Nephron (organoid): ENCODE results near the gene A2M.

Experiments used
- H3K27ac Mint-ChIP-seq, 3 experiments: 2 replicates each; pipeline ENCODE4 v1.8.0; 2020; ENCODE audit warnings: mixed read lengths in 3 of 3, mild to moderate bottlenecking in 2 of 3, moderate library complexity in 1 of 3
- H3K27me3 Mint-ChIP-seq: 2 replicates; pipeline ENCODE4 v1.8.0; 2021; ENCODE audit warnings: low read depth, mild to moderate bottlenecking, moderate library complexity, mixed read lengths
- H3K36me3 Mint-ChIP-seq: 2 replicates; pipeline ENCODE4 v1.8.0; 2020; ENCODE audit warnings: low read depth, mixed read lengths
- H3K4me1 Mint-ChIP-seq: 2 replicates; pipeline ENCODE4 v1.8.0; 2020; ENCODE audit warnings: mixed read lengths
- H3K4me3 Mint-ChIP-seq, 3 experiments: 2 replicates each; pipeline ENCODE4 v1.8.0; 2020; ENCODE audit warnings: mild to moderate bottlenecking in 3 of 3, mixed read lengths in 3 of 3, moderate library complexity in 2 of 3
- H3K9me3 Mint-ChIP-seq: 2 replicates; pipeline ENCODE4 v1.8.0; 2020; ENCODE audit warnings: mixed read lengths
- TF ChIP-seq, protein P1 (sequence below), 3 experiments: fragments of 200-600 bp; sonication (generic); IDR thresholded peaks; one replicate each; pipeline ENCODE4 v1.5.0; 2021; ENCODE audit warnings: antibody characterized with exemption in 3 of 3; ENCODE audit not compliant: unreplicated experiment in 3 of 3

A2M gene

GRCh38 chr12:9077152-9078031 lies 38.3 kb downstream of the A2M start:
- Mint-ChIP-seq H3K27ac (no peak overlapping the region), H3K4me1 (no peaks in the 10 kb centered on the region), H3K36me3 (peaks cover 8% of the 10 kb centered on the region), H3K4me3 (no peak overlapping the region), H3K27me3 (peaks cover 4% of the 10 kb centered on the region), H3K9me3 (peaks cover 8% of the 10 kb centered on the region)
- TF ChIP-seq, protein P1, sequence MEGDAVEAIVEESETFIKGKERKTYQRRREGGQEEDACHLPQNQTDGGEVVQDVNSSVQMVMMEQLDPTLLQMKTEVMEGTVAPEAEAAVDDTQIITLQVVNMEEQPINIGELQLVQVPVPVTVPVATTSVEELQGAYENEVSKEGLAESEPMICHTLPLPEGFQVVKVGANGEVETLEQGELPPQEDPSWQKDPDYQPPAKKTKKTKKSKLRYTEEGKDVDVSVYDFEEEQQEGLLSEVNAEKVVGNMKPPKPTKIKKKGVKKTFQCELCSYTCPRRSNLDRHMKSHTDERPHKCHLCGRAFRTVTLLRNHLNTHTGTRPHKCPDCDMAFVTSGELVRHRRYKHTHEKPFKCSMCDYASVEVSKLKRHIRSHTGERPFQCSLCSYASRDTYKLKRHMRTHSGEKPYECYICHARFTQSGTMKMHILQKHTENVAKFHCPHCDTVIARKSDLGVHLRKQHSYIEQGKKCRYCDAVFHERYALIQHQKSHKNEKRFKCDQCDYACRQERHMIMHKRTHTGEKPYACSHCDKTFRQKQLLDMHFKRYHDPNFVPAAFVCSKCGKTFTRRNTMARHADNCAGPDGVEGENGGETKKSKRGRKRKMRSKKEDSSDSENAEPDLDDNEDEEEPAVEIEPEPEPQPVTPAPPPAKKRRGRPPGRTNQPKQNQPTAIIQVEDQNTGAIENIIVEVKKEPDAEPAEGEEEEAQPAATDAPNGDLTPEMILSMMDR (IDR thresholded peaks at IDR 0.05; ENCODE audit: unreplicated experiment in 3 of 3): no peak

GRCh38 chr12:9076733-9077132 lies 39.0 kb downstream of the A2M start:
- TF ChIP-seq, protein P1 (IDR thresholded peaks at IDR 0.05; ENCODE audit: unreplicated experiment in 3 of 3): no peak

GRCh38 chr12:9075138-9075535 lies 40.6 kb downstream of the A2M start:
- no peaks in the 10 kb centered on the region for H3K36me3 Mint-ChIP-seq
- H3K27me3 Mint-ChIP-seq: peaks cover 4% of the 10 kb centered on the region
- H3K4me3 Mint-ChIP-seq: no peak overlapping the region
- H3K4me1 Mint-ChIP-seq: no peaks in the 10 kb centered on the region
- H3K9me3 Mint-ChIP-seq: no peaks in the 10 kb centered on the region
- TF ChIP-seq, protein P1 (IDR thresholded peaks at IDR 0.05; ENCODE audit: unreplicated experiment in 3 of 3): no peak
- no peak overlapping the region for H3K27ac Mint-ChIP-seq

More at GRCh38 chr12:9076733-9077132, 39.0 kb downstream of the A2M start:
- no peak overlapping the region for H3K27ac Mint-ChIP-seq
- no peak overlapping the region for H3K4me3 Mint-ChIP-seq
- H3K36me3 Mint-ChIP-seq: peaks cover 4% of the 10 kb centered on the region
- H3K27me3 Mint-ChIP-seq: peaks cover 4% of the 10 kb centered on the region
- no peaks in the 10 kb centered on the region for H3K4me1 Mint-ChIP-seq
- H3K9me3 Mint-ChIP-seq: peaks cover 4% of the 10 kb centered on the region

- no peak overlapping the region for H3K4me3 Mint-ChIP-seq
- no peaks in the 10 kb centered on the region for H3K9me3 Mint-ChIP-seq
- H3K27me3 Mint-ChIP-seq: peaks cover 4% of the 10 kb centered on the region
- TF ChIP-seq, protein P1 (IDR thresholded peaks at IDR 0.05; ENCODE audit: unreplicated experiment in 3 of 3): no peak
- H3K27ac Mint-ChIP-seq: no peak overlapping the region
- H3K4me1 Mint-ChIP-seq: no peaks in the 10 kb centered on the region
- H3K36me3 Mint-ChIP-seq: no peaks in the 10 kb centered on the region
Measured at GRCh38 chr12:9074484-9075137, 41.1 kb downstream of the A2M start.

GRCh38 chr12:9073076-9073475 lies 42.6 kb downstream of the A2M start:
- Mint-ChIP-seq H3K4me3 (no peak overlapping the region), H3K9me3 (no peaks in the 10 kb centered on the region), H3K36me3 (no peaks in the 10 kb centered on the region), H3K27ac (no peak overlapping the region), H3K4me1 (no peaks in the 10 kb centered on the region), H3K27me3 (peaks cover 4% of the 10 kb centered on the region)
- TF ChIP-seq, protein P1 (IDR thresholded peaks at IDR 0.05; ENCODE audit: unreplicated experiment in 3 of 3): no peak
